Stimulated activated CD8-positive, alpha-beta memory T cell treated with anti-CD3 and anti-CD28 coated beads, Interleukin-4, amount 100 ng/mL, for 48 hours (primary cell): Measurements from ENCODE around the gene CHAD.

Experiments
- DNase-seq: peaks from one replicate; pipeline ENCODE4 v3.0.0-alpha.2; 2020

The CHAD gene

GRCh38 chr17:50468304-50469207, at the start of gene CHAD:
CHAD (minus strand) TSS chr17:50468880; CDS start chr17:50468813, 67 bp downstream.
- no peak for DNase-seq

GRCh38 chr17:50517504-50518383, 49.1 kb upstream of the CHAD start:
- no peak for DNase-seq

GRCh38 chr17:50517011-50517410, 48.3 kb upstream of the CHAD start:
- no peak for DNase-seq

GRCh38 chr17:50514936-50515702, 46.4 kb upstream of the CHAD start:
- no peak for DNase-seq

GRCh38 chr17:50514388-50514787, 45.7 kb upstream of the CHAD start:
- DNase-seq = no peak

- no peak for DNase-seq
Measured at GRCh38 chr17:50513495-50513894, 44.8 kb upstream of the CHAD start.

- peak; percentile 69 for DNase-seq
Measured at GRCh38 chr17:50511058-50511457, 42.4 kb upstream of the CHAD start.

GRCh38 chr17:50508573-50509460, 40.1 kb upstream of the CHAD start:
- no peak for DNase-seq

- DNase-seq = peak; percentile 90
Measured at GRCh38 chr17:50507871-50508572, 39.3 kb upstream of the CHAD start, which contains the start of gene MYCBPAP. MYCBPAP (plus strand) TSS chr17:50508439; CDS start chr17:50508675, 236 bp downstream.

- DNase-seq = no peak
Measured at GRCh38 chr17:50506298-50506697, 37.6 kb upstream of the CHAD start.

GRCh38 chr17:50505591-50506130, 37.0 kb upstream of the CHAD start:
- no peak for DNase-seq

- DNase-seq = no peak
Measured at GRCh38 chr17:50502301-50502990, 33.8 kb upstream of the CHAD start.

GRCh38 chr17:50501054-50501453, 32.4 kb upstream of the CHAD start:
- peak; percentile 65 for DNase-seq

GRCh38 chr17:50499721-50500120, 31.0 kb upstream of the CHAD start:
- DNase-seq = no peak

GRCh38 chr17:50499270-50499669, 30.6 kb upstream of the CHAD start:
- no peak for DNase-seq

- no peak for DNase-seq
Measured at GRCh38 chr17:50498021-50498874, 29.6 kb upstream of the CHAD start.

GRCh38 chr17:50495918-50496317, 27.2 kb upstream of the CHAD start:
- DNase-seq = no peak

- no peak for DNase-seq
Measured at GRCh38 chr17:50495217-50495823, 26.6 kb upstream of the CHAD start.

GRCh38 chr17:50493744-50494143, 25.1 kb upstream of the CHAD start:
- no peak for DNase-seq
